GM18868 (cell line): Measurements from ENCODE around the gene DEPDC5.
"Not testable (repeated sequence)": the region's sequence is repeated elsewhere in the genome, so short reads cannot be mapped to it uniquely, and the experiment has no call there.

Experiments used
- ATAC-seq: cut with Tn5 transposase; IDR thresholded peaks from one replicate; pipeline ENCODE4 v1.9.1; 2021; ENCODE audit warnings: mild to moderate bottlenecking, moderate library complexity; ENCODE audit not compliant: unreplicated experiment

Gene DEPDC5

DNA sequence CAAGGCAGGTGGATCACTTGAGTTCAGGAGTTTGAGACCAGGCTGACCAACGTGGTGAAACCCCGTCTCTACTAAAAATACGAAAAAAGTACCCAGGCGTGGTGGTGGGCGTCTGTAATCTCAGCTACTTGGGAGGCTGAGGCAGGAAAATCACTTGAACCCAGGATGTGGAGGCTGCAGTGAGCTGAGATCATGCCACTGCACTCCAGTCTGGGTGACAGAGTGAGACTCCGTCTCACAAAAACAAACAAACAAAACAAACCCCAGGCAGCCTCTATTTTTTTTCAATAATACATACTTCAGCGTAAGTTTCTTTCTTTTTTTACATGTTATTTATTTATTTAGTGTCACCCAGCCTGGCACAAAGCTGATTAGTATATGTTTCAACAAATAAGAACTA, 60.1 kb downstream of the DEPDC5 start:
- not testable (repeated sequence) for ATAC-seq

DNA sequence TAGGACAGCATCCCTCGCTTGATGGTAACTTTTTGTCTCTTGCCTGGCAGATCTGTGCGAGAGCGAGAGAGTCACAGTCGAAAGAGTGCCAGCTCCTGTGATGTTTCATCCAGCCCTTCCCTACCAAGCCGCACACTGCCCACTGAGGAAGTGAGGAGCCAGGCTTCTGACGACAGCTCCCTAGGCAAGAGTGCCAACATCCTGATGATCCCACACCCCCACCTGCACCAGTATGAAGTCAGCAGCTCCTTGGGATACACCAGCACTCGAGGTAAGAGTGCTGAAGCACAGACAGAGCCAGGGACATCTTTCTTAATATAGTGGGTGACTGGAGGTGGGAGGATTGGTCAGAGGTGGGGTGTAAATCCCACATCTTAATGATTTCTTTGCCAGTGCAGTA, 61.1 kb downstream of the DEPDC5 start:
- ATAC-seq, result no peak

DNA sequence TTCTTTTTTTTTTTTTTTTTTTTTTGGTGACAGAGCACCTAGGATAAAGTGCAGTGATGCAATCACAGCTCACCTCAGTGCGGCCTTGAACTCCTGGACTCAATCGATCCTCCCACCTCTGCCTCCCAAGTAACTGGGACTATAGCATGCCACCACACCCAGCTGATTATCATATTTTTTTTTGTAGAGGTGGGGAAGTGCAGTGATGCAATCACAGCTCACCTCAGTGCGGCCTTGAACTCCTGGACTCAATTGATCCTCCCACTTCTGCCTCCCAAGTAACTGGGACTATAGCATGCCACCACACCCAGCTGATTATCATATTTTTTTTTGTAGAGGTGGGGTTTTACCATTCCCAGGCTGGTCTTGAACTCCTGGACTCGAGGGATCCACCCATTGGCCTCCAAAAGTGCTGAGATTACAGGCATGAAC, 61.6 kb downstream of the DEPDC5 start:
- not testable (repeated sequence) for ATAC-seq

DNA sequence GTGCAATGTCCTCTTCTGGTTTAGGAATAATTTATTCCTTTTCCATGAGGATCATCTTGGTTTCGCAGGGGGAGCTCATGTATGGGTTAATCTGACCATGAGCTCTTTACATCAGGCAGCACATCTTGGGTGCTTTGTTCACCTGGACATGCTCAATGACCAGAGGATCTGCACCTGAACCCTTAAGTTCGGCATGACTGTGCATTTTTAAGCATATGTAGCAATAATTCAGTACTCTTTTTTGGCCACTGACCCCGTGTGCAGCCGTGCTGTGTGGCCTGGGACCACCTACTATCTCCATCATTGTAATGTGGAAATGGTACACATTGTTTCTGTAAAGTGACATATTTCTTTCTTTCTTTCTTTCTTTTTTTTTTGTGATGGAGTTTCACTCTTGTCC, 62.9 kb downstream of the DEPDC5 start:
- no peak for ATAC-seq

DNA sequence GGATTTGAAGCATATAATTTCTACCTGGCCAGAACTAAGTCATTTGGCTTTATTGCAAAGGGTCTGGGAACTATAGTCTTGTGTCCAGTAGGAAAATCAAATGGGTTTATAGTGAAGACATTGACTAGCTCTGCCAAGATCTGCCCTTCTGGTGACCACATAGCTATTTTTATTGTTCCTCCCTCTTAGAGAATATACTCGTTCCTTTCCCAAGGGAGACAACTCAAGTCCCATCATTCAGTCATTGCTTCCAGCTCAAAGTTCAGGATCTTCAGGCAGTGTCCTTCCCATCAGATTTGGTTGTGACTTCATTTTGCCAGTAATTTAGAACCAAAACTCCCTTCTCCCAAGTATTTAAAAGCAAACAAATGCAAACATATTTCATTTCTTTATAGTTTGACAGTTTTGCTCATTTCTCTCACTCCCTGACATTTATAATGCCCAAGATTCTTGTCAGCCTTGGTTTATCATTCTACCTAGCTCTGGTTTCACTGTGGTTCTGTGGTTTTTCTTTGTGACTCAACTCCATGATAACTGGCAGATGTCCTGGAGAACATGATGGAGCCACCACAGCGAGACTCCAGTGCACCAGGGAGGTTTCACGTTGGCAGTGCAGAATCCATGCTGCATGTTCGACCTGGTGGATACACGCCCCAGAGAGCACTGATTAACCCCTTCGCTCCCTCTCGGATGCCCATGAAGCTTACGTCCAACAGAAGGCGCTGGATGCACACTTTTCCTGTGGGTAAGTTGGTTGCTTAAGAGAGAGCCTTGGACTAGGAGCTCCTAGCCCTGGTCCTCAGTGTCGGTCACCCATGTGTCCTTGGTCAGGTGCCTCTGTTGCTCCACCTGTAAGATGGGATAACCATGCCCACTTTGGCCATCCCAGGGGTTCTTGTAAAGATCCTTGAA, 64.9 kb downstream of the DEPDC5 start:
- ATAC-seq, result no peak

DNA sequence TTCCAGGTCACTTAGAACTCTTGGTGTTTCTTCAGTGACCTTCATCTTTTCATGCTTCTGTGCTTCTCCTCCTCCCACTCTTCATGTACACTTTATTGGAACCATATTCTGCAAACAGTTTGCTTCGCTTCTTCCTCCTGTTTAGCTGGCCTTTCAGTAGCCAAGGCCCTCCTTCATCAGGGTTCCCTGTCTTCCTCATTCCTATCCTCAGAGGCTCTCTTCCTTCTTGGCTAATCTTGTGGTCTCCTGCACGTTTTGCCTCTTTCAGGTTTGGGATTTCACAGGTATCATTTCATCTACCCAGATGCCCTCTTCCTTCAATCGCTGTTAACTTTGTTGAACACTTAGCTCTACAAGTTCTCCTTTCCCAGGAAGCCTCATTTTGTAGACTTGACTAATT, 66.8 kb downstream of the DEPDC5 start:
- ATAC-seq, result no peak

DNA sequence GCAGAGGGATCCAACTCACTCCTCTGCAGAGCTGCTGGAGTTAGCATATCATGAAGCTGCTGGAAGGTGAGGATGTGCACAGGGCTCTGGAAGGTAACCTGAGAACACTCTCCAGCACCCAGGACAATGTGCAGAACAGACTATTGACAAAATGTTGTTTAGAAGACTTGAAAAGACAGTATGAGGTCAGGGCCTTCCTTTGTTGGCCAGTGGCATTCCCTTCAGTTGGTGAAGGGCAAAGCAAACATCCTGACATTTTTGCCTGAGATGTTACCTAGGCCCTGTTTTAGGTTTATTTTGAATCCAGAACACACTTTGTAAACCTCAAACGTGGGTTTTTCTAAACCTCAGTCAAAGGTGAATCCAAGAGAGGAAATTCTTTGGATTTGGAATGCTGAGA, 67.8 kb downstream of the DEPDC5 start:
- ATAC-seq, result no peak

DNA sequence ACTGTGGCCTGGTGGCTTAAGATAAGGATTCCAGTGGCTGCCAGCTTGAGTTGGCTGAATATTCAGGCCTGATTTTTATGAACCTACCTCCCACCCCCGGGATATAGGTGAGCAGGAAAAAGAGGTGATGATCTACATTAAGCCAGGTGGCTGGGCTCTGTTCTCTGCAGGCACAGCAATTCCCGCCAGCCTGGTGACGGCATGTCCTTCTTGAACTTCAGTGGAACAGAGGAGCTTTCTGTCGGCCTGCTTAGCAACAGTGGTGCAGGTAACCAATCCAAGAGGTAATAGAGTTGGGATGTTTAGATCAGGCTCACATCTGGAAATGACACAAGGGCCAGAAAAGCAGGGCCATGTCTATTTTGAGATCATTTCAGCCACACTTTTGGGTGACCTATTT, 68.7 kb downstream of the DEPDC5 start:
- ATAC-seq, result no peak

DNA sequence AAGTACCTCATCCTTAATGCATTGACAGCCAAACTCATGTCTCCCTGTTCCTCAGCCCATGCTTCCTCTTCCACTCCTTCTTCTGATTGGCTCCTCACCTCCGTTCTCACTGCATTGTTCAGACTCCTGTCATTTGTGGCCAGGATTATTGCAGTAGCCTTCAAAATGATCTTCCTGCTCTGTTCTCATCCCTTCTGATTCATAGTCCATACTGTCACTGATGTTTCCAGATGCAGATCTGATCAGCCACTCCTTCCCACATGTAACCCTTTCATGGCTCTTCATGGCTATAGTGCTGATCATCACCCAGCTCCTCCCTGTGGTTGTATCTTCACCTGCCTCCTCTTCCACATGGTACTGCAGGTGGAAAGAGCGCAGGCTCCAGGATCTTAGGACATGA, 71.7 kb downstream of the DEPDC5 start:
- no peak for ATAC-seq

DNA sequence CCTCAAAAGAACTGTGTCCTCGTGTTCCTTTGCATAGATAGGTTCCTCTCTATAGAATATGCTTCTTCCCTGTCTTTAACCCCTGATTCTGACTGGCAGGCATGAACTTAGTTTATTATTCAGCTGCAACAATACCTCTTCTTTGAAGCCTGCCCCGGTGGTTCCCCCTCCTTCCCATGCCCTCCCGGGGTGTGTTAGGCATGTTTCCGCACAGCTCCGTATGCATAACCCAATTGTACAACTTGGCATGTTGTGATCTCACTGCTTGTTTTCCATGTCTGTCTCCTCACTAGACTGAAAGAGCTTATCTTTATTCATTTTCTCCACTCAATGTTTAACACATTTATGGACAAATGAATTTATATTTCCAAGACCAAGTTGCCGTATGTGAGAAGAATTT, 72.6 kb downstream of the DEPDC5 start:
- no peak for ATAC-seq

DNA sequence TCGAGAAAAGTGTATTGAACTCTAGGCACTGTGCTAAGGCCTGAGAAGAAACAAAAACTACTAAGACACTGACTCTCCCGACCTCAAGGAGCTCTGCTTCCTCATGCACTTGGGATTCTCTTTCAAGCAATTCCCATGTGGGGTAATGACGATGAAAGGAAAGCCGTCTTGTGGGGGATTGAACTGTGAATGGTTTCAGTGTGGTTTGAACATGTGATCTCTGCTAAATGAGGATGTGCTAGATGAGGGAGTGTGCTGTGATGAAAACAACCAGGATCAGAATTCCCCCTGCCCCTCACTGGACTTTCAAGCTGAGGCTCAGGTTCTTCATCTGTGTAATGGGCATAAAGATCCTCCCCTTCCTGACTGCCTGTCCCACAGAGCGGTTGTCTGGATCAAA, 74.9 kb downstream of the DEPDC5 start:
- ATAC-seq, result no peak

DNA sequence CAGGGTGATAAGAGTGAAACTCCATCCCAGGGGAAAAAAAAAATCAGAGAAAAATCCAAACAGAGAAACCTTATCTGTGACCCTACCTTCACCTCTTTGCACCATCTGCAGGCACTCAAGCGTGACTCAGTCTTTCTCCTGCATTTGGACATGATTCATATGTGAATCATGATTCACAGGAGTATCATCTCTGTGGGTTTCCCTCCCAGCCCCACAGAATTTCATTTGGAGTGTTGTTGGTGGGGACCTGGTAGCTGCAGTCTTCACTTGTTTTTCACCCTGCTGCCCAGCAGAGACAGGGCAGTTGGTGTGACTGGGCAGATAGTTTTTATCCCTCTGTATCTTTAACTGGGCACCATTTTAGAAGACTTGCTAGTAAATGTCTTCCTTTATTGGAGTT, 75.7 kb downstream of the DEPDC5 start:
- ATAC-seq, result no peak

DNA sequence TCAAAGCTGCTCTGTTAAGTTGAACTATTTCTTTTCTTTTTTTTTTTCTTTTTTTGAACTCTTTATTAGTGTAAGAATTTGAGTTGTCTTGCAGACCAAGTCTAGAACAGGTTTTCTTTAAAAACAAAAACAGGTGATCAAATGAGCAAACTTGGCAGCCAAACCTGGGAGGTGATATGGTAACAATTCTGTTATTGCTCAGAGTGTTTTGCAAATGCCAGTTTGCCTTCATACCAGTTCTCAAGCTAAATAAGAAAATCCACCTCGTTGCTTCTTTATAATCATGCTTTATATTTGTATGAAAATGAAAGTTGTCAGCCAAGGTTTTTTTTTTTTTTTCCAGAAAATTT, 76.9 kb downstream of the DEPDC5 start:
- no peak for ATAC-seq

DNA sequence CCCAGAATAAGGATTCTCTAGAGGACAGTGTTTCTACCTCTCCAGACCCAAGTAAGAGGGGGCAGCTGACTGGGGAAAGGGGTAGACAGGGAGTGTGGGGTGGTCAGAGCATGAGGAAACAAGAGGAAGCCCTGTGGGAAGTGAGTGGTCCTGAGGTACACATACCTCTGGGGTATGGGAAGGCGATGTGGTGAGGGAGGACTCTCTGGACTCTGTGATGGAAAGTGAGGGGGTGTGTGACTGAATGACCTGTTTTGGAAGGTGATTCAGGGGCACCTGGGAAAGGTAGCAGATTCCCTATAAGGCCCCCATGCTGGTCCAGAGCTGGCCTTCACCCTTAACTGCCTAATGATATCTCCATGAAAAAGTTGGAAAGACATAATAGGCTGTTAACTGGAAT, 80.1 kb downstream of the DEPDC5 start:
- no peak for ATAC-seq

DNA sequence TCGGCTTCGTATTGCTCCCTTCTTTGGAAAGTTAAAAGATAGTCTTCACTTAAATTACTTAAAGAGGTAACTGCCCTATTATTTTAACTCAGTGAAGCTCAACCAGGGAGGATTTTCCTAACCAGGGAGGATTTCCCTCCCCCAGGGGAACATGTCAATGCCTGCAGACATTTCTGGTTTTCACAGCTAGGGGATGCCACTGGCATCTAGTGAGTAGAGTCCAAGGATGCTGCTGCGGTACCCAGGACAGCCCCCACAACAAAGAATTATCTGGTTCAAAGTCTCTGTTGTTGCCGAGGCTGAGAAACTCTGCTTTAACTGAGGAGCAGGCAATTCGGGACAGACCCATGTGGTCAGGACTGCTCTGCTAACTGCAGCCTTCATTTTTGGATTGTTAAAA, 82.2 kb downstream of the DEPDC5 start:
- ATAC-seq, result no peak

DNA sequence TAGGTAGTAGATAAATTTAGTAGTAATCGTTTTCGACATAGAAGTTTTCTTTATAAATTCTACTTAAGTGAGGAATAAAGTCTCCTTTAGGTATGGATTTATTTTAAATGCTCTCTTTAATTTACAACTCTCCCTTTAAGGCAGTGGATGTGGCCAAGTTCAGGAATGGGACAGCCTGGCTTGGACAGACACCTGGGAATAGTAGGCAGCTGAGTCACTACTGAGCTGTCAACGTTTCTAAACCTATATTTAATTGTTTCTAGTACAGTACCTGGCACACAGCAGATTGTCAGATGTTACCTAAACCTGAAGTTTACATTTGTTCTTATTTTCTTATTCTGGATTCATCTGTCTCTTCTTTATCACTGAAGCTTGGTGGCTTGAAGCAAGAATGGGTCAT, 85.1 kb downstream of the DEPDC5 start:
- ATAC-seq, result no peak

DNA sequence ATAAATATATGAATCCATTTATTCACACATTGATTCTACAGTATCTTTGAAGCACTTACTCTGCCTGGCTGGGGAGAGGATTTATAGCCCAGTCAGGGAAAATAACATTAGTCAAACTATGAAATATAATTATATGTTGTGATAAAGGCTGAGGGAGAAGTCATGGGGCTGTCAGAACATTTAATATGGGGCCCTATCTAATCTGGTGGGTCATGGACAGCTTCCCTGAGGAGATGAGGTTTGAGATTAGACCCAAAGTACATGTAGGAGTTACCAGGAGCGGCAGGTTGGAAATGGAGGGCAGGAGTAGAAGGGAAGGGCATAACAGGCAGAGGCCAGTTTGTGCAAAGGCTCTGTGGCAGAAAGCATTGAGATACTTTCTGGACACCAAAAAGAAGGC, 86.2 kb downstream of the DEPDC5 start:
- no peak for ATAC-seq

DNA sequence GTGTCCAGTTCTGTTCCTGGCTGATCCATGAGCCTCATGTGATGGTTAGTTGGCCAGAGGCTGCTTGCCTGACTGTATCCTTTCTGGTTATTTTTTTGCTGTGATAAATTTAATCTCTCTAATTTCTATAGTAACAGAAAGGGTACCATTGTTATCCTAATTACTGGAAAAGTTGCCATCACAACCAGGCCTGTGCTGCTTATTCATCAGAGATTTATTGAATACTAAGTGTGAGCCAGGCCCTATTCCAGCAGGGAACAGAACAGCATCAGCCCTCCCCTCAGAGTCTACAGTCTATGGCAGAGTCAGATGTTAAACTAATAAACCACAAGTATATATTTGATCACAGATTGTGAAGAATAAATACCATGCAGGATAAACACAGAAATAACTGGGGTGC, 86.8 kb downstream of the DEPDC5 start:
- no peak for ATAC-seq

DNA sequence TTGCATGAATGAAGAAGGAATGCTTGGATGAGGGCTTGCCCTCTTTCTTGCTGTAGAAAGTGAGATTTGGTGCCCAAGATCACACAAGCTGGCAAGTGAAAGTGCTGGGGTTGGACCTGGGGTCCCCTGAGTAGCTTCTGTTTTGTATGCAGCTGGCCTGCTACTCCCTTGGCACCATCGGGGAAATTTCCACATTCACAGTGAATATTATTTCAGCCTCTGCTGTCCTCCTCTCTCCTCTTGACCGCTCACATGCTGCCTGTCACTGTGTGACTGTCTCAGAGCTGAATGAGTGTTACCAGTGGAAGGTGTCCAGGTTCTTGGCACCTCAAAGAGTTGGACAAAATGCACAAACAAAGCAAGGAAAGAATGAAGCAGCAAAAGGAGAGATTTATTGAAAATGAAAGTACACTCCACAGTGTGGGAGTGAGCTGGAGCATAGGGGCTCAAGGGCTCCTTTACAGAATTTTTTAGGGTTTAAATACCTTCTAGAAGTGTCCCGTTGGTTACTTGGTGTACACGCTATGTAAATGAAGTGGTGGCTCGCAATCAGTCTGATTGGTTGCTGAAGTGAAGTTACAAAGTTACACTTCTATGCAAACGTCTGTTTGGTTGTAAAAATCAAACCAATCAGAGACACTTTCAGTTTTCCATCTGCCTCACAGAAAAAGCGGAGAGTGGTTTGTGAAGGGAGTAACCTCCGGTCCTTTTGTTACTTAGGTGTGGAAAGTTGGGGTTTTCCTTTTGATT, 87.4 kb downstream of the DEPDC5 start:
- ATAC-seq, result no peak

DNA sequence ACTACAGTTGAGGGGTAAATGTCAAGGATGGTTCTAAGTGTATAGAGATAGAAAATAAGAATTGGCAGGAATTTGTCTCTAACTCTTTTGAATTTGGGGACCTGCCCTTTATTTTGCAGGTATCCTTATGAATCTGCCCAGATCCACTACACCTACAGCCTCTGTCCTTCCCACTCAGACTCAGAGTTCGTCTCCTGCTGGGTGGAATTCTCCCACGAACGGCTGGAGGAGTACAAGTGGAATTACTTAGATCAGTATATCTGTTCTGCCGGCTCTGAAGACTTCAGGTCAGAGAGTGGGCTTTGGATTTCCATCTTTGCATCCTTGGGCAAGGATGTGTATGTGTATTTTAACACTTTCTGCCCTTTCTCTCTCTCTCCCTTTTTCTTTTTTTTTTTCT, 89.7 kb downstream of the DEPDC5 start:
- ATAC-seq, result no peak

DNA sequence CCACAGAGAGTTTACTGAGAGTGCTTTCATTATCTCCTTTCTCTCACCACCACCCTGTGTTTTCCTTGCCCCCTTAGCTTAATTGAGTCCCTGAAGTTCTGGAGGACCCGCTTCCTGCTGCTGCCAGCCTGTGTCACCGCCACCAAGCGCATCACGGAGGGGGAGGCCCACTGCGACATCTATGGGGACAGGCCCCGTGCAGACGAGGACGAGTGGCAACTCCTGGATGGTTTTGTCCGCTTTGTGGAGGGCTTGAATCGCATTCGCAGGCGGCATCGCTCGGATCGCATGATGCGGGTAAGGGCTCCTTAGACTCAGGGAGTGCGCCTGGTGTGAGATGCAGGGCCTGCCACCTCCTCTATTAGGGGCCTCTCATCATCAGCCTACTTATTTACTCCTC, 91.1 kb downstream of the DEPDC5 start:
- no peak for ATAC-seq
